Stimulated activated CD8-positive, alpha-beta memory T cell treated with anti-CD3 and anti-CD28 coated beads, Interleukin-4, amount 100 ng/mL, for 1 hour (primary cell): ENCODE data around the gene CARD19.

Source experiments
- DNase-seq, 2 donors: peaks; one replicate each; pipeline ENCODE4 v3.0.0-alpha.2; 2020; ENCODE audit warnings: low read depth in 2 of 2, low spot score in 1 of 2

CARD19 gene

DNA sequence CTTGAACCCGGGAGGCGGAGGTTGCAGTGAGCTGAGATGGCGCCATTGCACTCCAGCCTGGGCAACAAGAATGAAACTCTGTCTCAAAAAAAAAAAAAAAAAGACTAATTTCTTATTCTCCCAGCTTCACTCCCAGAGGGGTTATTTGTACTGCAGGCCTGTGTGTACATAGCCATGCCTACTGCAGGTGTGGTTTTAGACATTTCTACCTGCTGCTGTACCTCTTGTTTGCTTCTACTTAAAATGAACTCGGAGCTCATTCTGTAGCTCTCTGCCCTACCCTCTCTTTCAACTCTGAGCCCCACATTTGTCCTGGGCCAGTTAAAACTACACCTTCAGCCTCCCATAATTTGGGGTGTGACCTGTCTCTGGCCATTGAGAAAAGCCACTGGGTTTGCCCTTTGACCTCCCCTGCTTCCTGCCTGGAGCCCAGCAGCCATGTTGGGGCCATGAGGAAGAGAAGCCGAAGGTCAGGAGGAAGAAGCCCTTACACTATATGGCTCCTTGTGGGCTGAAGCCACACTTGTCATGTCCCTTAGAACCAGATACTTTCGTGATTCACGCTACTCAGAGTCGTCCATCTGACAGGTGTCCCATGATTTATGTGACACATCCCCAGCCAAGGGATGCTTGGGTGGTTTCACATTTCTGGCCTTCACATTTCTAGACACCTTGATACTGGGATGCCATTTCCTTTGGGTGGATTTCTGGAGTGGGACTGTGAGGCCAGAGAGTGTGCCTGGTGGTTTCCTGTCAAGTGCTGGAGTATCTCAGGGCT lies 9.4 kb upstream of the CARD19 start:
- DNase-seq, result no peak

GRCh38 chr9:93087971-93088655 lies 7.9 kb upstream of the CARD19 start:
- no peak for DNase-seq

- DNase-seq, result no peak
Observed at GRCh38 chr9:93088656-93089015, 7.4 kb upstream of the CARD19 start.

DNA sequence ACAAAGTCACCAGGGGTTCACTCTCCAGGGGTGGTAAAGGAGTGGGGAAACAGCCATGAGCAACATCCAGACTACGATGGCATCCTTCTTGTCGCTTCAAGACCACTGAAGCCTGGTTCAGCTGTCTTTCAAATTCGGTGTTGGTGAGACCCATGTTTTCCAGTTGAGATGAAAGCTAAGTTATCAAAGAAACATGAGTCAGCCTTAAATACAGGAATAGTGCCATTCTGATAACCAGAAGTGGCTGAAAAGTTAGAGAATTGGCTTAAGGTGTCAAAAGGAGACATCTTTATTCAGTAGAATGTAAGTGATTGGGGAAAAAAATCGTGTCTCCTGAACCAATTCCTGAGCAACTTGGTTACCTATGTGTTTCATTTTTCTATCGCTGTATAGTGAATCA lies 7.0 kb upstream of the CARD19 start:
- DNase-seq, result no peak

DNA sequence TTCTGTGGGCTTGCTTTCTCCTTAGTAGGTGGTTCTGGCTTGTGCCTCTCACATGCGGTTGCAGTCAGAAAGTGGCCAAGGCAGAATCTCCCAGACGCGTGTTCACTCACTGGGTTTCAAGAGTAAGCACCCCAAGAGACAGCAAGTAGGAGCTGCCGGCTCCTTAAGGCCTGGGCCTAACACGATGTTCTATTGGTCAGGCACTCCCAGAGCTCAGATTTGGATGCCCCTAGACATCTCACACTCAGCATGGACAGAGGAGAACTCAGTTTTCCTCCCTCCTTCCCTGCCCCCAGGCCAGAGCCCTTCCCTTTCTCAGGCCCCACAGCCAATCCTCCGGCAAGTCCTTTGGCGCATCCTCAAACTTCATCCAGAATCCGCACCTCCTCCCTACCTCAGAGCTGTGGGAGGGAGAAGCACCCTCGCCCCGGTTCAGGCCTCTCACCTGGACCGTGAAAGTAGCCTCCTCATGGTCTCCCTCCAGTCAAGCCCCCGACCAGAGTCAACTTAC lies 6.5 kb upstream of the CARD19 start:
- no peak for DNase-seq

- no peak for DNase-seq
Observed at GRCh38 chr9:93090091-93090655, 5.8 kb upstream of the CARD19 start.

DNA sequence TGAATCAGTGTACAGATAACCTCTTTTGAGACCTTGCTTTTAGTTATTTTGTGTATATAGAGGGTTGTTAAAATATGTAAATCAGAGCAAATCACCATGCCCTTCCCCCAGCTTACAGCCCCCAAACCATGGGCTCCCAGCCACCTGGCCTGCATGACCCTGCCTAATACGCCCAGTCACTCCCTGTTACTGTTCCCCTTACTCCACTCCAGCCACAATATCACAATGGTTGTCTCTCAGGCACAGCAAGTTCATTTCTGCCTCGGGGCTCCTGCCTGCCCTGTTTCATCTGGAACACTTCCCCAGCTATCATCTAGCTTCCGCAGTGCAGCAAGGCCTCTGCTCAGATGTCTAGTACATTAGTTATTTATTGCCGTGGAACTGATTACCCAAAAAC lies 5.0 kb upstream of the CARD19 start:
- DNase-seq, result no peak

- no peak for DNase-seq
Observed at GRCh38 chr9:93091453-93092081, 4.5 kb upstream of the CARD19 start.

- DNase-seq, result no peak
Observed at GRCh38 chr9:93092251-93092991, 3.6 kb upstream of the CARD19 start.

- no peak for DNase-seq
Observed at GRCh38 chr9:93093127-93093876, 2.7 kb upstream of the CARD19 start.

GRCh38 chr9:93093877-93094657 lies 1.9 kb upstream of the CARD19 start:
- no peak for DNase-seq

DNA sequence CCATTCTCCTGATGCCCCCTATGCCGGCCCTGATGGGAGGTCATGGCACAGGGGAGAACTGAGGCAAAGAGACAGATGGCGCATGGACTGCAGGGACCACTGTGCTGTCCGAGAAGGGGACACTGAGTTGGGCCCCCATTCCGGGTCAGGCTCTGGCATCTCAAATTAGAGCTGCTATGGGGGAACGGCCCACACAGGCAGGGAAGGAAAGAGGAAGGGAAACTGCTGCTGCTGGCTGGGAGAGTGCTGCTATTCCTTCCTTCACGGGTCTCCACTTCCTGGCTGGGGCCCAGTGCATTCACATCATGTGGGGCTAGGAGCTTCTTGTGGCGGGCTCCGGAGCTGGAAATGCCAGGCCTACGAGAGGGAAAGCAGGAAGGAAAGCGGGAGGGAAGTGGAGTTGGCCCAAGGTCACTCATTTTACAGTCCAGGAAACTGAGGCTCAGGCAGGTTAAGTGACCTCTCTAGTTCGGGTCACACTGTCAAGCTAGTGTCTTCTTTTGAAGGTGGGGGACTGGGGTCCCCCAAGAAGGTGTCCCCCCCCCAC lies 1.3 kb upstream of the CARD19 start:
- no peak for DNase-seq

DNA sequence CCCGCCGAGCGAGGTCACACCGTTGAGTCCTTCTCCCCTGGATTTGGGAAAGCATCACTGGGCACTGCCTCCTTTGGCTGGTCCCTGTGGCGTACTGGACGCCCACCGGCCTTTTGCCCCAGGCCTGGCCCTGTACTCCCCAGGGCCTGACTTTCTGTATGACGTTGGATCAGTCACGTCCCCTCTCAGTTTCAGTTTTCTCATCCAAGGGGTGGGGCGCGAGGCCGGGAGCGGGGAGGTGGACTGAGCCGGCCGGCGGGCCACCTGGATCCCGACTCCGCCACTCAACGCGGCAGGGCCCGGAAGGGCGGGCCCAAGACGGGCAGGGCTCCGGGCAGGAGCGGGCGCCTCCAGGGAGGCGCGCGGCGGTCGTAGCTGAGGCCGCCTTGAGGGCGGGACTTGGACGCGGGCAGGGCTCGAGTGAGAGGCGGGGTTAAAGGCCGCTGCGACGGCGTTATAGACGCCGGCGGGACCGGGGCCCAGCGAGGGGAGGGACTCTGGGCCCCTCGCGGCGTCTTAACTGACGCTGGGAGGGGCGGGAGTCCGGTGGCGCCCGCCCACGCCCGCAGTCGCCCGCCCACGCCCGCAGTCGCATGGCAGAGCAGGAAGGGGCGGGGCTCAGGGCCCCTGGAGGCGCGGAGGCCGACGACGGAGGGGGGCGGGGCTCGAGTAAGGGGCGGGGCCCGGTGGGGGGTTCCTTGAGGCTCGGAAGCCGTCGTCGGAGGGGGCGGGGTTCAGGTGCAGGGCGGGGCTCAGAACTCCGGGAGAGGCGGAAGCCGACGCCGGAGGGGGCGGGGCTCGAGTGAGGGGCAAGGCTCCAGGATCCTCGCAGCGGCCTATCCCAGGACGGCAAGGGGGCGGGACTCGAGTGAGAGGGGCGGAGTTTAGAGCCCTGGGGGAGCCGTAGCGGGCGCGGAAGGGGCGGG lies 549 bp upstream of the CARD19 start:
- DNase-seq, result peak; percentile 100

GRCh38 chr9:93096811-93097382 lies 880 bp downstream of the CARD19 start:
- DNase-seq, result no peak

DNA sequence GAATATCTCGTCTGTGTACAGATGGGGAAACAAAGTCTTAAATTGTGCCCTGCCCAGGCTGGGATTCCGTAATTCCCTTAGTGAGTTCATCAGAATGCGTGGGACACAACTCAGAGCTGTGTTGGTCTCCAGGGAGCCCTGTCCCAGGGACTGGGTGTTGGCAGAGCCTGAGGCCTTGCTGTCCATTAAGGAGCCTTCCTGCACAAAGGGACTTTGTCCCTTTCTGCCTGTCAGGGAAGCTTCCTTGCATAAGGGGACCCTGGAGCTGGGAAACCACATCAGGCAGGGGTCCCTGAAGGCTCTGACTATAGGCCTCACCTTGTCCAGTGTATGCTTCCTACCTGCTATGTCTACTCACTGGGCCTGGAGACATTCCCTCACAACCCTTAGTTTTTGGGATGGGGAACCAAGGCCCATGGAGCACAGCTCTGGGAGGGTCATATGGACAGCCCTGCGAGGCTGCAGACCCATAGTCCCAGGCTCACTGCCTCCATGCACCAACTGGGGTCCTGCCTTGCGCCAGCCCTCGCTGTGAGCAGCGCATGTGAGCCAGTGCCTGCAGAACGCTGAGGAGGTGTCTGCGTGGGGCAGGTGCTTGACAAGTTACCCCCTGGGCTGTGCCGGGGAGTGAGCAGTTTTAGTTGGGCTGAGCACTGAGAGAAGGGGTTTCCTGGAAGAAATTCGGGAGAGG lies 1.6 kb downstream of the CARD19 start:
- DNase-seq, result no peak

DNA sequence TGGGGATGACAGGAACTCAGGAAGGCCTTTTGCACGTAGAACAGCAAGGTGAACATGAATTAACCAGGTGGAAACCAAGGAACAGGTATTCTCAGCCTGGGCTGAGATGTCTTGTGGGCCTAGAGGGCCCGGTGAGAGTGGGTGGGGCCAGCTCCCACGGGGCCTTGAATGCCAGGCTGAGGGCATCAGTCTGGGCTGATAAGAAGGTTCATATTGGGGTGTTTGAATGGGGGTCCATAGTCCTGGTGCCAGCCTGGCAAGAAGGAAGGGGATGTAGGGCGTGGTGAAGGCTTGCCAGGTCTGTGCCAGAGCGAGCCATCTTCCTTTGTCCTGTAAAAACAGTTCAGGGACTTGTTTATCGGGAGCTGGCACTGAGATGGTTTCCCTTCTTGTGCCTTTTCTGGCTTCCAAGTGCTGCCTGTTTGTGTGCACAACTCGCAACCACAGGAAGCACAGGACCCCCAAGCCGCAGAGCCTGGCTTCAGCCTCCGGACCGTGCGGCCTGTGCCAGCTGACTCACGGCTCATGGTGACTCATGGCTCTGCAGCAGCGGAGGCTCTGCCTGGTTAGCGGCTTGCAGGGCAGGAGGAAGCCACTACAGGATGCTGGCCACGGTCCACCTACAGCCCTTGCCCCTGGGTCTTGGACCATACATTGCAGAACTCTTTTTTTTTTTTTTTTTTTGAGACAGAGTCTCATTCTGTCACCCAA lies 2.4 kb downstream of the CARD19 start:
- DNase-seq, result peak; percentile 31 to 42
